Femur (tissue), 1 donor: ENCODE results near the gene CCDC110.
"Not testable (repeated sequence)": the region's sequence is repeated elsewhere in the genome, so short reads cannot be mapped to it uniquely, and the experiment has no call there.

Experiments used
- DNase-seq: peaks from one replicate; pipeline ENCODE4 v3.0.0-alpha.2; 2017

The CCDC110 gene

DNA sequence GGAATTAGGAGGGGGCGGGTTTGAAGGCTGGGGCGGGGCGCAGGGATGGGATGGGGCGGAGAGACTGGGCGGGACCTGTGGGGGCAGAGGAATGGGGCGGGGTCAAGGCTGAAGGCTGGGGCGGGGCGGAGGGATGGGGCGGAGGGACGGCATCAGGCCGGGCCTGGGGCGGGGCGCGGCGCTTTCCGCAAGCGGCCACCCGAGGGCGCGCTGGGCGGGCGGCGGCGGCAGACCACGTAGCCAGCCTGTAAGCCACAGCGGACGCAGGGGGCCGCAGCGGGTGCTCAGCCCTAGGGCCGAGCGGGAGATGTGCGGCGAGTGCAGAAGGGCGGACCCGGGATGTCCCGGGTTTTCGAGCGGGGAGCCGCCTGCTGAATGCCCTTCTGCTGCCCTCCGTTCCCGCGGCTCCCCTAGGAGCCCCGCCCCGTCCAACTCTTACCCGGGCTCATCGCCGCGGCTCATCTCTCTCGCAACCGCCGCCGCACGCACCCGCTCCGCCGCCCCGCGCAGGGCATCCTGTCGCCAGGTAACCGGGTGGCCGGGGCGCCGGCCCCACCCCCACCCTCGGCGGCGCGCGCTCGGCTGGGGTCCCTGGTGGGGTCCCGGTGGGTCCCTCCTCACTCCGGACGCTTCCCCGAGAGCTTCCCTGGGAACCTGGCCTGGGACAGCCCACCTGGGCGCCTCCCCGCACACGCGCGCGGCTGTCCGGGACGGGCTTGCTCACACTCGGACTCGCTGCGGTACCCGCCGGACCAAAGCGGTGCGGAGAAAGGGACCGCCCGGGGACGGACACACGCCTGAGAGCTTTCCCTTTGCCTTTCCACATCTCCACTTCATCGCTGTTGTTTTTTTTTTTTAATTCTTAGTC is at the start of gene CCDC110:
CCDC110 (minus strand) TSS at position 499 of the 868 bp plus-strand sequence; CDS start at position 449, 50 bp downstream.
- DNase-seq = peak; percentile 97

DNA sequence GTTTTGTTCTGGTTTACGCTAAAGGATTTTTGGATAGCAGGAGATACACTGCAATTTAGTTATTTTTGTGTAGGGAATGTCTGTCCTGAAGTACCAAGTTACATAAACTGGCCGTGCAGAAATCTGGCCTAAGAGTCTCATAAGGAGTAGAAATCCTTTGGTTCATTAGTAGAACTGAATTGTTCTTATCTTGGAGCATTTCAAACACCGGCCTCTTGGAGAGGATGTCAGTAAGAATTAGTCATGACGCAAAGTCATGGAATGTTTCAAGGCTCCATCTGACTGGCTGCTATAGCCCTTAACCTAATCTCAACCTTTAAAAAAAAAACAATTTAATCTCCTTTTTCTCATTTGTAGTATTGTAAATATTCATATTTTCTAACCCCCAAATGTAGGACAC is 48.6 kb upstream of the CCDC110 start:
- DNase-seq = no peak

DNA sequence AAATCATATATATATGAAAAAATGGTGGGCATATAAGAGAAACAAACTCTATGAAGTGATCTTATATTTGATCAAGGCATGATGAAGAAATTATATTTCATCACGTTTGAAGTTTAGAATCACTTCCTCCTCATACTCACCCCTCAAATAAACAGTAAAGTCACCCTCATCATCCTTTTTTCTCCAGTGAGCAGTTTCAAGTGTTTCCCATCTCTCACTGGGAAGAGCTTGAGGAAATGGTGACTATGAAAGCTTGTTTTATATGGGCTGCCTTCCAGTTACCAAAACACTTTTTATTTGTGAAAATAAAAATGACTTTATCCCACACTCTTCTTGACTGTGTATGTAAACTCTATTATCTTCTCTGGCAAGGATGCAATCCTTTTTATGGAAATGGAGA is 47.0 kb upstream of the CCDC110 start:
- no peak for DNase-seq

DNA sequence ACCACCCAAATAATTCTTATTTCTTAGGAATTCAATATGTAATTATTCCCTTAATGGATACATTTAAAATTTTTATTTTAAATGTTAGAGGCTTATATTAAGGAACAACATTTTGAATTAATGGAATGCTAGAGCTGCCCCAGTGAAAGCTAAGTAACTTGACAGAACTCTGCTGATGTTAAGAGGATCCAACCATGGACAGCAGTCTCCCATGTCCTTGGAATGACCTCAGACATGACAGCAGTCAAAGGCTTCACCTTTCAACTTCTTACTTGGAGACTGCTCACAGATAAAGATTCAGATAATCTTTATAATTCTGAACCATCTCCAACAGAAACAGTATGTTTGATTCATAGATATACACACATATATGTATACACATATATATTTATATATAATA is 46.5 kb upstream of the CCDC110 start:
- DNase-seq = no peak

DNA sequence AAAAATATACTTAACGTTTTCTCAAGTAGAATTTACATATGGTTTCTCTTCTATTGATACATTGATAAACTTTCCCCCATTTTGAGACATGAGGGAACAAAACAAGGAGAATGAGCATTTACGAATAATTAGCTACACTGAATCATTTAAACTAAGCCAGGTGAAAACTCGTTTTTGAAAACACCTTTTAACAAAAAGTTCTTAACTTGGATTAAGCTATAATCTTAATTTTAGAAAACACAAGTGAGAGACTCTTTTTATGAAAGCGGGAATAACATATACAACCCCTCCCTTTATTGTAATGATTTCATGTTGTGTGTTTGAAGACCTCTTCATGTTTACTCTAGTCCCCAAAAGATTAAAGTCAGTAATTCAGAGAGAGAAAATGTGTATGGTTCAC is 43.7 kb upstream of the CCDC110 start:
- no peak for DNase-seq

DNA sequence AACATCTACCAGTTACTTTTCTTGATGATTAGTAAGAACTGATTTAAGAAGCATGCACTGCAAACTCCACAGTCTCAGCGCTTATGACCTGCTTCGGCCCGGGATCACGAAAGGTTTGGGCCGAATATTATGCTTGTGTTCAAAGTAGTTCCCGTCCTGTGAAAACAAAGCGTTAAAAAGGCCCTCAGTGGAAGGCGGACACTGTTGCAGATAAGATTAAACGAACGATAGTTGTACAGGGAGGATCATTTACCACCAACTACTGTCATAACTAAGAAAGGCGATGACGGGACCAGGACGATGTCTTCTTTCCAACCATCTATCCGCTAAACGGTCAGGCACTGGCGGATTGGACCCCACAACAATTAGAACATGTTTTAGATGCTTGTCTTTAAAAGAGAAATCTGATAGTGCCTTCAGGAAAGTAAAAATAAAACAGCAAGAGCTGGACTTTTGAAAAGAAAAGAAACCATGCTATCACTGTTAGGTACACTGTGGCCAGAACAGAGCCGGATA is 42.7 kb upstream of the CCDC110 start:
- no peak for DNase-seq

DNA sequence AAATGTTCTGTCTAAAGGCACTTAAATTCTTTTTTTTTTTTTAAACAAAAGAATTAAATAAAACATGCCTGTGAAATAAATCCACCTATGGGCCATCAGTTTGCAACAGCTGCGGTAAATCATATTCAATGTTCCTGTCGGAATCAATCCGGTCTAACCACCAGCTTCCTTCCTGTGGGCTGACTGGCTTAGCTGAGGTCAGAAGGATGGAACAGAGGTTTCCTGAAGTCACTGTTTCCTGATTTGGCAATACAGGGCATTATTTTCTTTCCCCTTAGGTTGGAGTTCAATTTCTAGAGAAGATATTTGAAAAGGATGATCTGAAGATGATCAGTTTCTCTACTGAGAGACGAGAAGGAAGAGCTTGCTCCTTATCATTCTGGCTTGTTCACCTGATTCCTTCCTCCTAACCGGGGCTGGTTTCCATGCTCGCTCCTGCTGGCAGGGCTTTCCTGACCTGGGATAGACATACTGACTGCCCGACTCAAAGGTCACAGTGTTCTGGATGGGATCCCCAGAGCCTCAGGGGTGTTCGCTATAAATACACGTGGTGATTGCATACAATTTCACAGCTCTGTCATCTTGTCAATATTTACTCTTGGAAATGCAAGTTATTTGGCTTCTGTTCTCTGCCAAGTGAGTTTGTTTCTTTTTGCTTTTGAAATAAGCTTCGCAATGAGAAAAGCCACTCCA is 42.1 kb upstream of the CCDC110 start:
- no peak for DNase-seq

DNA sequence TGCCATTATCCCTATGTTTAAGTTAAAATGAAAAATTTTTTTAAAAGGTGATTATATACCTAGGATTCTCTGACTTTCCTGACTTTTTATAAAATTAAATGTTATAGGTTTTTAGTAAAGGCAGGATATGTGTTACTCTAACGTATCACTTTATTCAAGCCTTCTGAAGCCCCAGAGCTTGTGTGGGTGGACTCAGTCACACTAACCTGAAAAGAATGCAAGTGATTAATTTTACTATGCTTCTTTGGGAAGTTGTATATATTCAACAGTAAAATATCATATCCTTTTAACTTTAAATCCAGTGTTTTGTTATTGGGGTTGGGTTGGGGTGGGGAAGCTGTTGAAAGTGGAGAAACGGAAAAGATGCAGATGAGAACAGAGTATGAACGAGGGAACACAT is 41.0 kb upstream of the CCDC110 start:
- no peak for DNase-seq

DNA sequence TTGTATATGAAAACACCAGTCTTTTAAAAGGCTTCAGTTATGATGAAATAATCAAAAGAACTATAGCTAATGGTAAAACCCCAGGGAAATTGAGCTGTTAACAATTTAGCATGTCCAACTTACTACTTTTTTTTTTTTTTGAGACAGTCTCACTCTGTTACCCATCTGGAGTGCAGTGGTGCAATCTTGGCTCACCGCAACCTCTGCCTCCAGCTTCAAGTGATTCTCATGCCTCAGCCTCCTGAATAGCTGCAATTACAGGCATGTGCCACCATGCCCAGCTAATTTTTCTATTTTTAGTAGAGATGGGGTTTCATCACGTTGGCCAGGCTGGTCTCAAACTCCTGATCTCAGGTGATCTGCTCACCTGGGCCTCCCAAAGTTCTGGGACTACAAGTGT is 39.7 kb upstream of the CCDC110 start:
- not testable (repeated sequence) for DNase-seq

DNA sequence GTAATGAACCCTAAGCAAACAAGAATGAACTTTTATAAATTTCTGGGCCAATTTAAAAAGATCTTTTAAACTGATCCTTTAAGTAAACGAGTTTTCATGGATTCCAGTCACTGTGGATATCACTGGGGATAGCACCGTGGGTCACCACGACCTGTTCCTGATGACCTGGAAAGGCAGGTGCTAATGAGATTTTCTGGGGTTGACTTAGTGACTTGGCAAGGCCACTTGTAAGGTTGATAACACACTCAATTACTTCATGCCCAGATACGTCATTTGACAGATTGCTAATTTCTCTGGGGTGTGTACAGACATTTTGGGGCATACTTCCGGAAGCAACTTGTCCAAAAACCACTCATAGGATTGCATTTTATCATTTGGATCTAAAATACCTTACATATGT is 39.3 kb upstream of the CCDC110 start:
- DNase-seq = no peak

DNA sequence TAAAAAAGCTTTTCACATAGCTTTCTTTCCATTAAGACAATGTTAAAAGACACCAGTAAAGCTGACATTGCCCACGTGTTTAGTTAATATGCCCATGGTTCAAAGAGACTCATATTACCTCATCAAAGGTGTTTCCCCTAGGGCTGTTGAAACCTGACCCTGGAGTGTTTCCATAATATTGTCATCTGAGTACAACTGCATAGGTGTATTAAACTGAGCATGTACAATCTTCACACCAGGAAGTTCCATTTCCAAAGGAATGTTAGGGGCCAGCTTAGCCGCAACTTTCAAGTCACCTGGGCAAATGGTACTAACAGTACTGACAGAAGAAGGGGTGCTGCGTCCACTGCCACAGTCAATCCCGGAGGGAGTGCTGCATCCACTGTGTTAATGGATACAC is 36.6 kb upstream of the CCDC110 start:
- no peak for DNase-seq

DNA sequence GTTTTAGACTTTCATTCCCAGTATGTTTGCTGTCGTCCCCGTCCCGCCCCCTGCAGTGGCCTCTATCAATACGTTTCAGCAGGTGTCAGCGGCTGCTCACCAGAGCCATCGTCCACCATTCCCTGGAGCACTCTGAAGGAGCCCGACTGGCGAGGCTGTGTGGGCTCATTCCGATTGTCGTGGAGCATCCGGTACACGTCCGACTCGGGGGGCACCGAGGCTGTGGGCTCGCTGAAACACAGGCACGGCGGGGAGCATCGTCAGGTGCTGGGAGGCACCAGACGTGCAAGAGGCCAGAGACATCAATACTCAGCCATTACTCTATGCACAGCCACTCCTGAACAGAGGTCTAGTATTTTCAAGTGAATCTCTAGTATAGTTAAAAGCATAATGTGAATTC is 34.9 kb upstream of the CCDC110 start:
- no peak for DNase-seq

DNA sequence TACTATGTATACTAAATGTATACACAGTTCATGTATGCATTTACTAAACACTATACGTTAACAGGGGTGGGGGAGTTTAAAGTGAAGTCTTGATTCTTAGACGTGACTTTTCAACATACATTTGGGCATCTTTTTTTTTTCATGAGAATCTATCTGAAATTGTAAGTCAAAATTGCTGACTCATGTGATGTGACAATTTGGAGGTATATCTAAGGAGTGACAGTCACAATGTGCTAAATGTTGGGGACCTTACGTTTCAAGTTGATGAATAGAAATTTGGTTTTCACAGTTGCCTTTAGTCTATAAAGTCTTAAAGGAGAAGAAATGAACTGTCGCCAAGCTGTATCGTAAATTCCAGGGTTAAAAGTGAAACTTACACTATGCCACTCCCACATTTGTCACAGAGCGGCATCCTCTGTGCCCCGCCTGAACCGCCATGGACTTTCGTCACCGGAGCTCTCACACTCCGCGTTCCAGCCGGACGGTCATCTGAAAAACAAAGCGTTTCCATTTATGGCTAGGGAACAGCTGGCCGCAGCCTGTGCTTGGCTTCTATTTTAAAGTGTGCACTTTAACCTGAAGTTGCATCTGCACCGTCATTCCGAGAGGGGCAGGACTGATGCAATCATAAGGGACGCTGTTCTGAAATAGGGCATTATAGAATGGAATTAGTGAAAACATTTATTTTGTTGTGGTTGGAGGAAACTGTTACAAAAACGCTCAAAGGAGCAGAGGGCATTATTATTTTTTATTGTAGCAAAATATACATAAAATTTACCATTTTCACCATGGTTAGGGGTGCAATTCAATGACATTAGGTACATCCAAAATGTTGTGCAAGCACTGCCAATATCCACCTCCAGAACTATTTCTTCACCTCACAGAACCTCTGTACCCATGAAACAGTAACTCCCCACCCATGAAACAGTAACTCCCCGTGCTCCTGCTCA is 32.8 kb upstream of the CCDC110 start:
- DNase-seq = peak; percentile 67

DNA sequence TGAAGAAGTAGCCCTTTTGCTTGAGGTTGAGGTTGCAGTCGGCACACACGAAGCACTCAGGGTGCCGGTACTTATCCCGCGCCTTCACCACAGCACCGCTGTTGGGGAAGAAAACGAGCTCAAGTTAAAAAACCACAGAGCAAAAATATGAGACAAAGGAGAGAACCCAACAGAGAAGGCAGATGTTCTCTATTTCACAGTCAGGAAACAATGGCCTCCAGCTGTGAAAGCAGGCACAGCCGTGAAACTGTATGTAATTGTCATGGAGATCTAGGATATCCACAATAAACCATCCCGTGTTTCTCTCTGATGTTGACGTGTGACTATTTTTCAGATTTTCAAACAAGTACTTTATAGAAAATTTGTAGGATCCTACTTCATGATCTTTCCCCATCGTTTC is 30.9 kb upstream of the CCDC110 start:
- DNase-seq = no peak

DNA sequence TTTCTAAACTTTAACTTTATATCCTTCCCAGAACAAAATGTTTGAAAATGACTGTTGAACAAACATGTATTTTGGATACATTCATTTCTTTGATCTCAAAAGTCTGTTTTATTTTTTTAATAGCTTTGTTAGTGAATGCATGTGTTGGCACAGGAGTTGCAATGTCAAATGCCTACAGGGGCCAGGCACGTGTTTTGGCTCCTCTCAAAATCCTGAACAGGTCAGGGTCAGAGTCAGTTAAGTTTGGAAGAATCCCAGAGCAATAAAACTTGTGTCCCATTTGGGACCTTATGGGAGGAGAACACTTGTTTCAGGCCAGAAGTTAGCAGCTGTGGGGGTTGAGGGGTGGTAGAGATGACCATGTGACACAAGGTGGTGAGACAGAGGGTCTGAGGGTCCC is 29.0 kb upstream of the CCDC110 start:
- no peak for DNase-seq

DNA sequence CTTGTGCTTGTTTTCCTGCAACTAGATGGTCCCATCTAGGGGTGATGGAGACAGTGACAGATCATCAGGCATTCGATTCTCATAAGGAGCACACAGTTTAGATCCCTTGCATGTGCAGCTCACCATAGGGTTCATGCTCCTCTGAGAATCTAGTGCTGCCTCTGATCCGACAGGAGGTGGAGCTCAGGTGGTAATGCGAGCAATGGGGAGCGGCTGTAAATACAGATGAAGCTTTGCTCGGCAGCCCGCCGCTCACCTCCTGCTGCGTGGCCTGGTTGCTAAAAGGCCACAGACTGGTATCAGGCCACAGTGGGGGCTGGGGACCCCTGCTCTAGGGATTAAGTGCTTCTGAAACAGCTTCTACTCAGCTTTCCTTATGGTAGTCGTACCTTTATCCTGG is 28.5 kb upstream of the CCDC110 start:
- no peak for DNase-seq

DNA sequence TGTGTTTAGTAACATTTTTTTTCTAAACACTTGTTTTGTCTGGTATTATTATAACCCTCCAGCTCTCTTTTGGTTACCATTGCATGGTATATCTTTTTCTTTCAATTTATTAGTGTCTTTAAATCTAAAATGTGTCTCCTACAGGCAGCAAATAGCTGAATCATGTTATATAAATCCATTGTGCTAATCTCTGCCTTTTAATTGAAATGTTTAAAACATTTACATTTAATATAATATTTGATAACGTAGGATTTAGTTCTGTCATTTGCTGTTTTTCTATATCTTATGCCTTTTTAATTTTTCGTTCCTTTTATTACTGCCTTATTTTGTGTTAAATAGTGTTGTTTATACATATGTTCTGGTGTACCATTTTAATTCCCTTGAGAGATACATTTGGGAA is 17.1 kb upstream of the CCDC110 start:
- DNase-seq = no peak

DNA sequence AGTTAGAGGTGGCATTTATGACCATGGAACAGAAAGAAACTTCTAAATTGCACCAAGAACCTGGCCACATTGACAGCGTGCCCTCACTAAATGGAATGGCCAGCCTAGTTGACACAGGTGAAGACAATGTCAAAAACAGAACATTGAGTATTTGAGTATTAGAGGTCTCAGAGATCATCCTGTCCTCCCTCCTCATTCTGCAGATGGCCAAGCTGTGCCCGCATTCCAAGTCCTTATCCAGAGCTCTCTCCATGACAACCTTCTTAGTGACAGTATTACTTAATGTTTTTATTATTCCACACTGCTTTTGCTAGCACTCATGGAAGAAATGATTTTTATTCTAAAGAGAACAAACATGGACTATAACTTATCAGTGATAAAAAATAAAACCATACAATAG is 9.9 kb upstream of the CCDC110 start:
- DNase-seq = no peak

DNA sequence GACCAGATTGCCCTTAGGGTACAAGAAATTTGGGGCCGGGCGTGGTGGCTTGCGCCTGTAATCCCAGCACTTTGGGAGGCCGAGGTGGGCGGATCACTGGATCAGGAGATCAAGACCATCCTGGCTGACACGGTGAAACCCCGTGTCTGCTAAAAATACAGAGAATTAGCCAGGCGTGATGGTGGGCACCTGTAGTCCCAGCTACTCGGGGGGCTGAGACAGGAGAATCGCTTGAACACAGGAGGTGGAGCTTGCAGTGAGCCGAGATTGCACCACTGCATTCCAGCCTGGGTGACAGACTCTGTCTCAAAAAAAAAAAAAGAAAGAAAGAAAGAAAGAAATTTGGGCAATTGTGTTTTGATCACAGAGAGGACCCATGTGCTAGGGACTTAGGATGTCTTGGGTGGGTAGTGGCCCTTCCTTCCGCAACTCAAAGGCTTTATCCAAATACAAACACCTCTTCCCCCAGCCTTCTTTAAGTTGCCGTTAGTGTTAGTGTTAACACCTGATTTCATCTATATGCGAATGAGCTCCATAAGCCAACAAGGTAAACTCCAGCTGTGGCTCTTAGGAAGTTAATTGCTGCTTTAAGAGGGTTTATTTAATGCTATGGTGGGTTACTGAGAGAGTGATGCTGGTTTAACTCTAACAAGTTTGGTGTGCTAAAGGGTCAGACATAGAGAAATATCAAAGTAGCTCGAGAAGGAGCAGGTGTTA is 8.6 kb upstream of the CCDC110 start:
- DNase-seq = no peak

DNA sequence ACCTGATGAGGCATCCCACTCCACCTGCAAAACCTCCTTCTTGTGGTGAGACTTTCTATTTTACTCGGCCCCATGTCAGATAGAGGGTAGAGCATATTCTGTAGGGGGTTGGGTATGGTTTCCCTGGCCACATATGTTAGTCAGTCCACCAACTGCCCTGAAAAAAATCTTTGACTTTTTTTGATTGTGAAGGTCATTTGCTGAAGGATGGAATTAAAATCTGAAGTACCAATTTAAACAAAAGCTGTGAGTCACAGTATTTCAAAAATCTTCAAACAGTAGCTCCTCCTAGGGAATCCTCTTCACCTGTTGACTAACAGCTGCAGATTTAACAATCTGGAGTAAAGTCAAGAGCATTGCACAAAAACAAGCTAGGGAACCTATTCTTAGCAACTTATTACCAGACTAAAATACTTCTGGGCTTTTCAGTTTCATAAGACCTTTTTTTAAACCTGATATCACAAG is 8.0 kb upstream of the CCDC110 start:
- DNase-seq = no peak

DNA sequence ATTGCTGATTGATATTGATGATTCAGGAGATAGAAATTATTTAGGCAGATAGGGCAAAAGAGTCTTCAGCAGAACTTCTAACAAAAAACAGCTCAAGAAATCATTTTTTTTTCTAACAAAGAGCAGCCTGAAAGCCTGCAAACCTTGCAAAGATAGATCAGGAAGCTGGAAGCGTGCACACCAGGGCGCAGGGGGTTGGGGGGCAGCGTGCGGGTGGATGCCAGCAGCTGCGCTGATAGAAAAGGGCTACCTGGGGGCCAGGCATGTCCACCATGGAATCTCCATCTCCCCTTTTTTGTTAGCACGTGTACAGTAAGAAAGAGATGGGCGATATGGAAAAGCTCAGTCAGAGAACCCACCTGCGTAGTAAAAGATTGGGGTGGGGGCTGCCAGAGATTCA is 1.7 kb upstream of the CCDC110 start:
- no peak for DNase-seq

DNA sequence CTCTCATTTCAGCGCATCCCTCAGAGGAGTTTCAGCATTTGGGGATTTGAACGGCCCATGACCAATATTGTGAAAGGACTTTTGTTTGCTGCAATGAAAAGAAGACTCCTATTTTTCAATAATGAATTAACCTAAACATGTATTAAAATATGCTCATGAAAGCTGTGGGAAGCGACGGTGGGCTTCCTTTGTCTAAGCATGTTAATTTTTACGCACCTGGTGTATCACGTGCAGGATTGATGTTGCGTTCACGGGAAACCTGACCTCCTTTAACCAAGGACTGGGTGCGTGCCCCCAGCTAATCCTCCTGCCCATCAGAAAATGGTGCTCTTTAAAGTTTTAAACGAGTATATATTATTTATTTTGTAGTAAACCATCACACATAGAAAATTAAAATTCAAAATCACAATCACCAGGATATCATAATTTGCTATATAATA is 590 bp upstream of the CCDC110 start:
- no peak for DNase-seq
